Measurements from ENCODE around the gene SCPEP1.

DNA sequence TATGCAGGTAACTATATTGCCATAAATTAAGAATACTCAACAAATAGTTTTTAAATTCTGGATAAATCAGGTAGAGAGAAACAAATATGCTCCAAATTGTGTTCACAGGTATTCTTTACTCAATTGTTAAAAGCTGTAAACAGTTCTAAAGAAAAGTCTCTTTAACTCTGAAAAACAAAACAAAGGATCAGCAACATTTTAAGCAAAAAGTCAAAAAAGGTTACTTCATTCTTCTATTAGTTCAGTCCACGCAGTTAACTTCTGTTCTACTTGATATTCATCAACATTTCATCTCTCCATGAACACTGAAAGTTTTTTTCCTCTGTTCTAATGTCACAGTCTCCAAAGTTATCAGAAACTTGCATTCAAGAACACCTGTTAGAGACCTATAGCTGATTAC, 47.9 kb downstream of the SCPEP1 start:
- TF ChIP-seq, protein P1, sequence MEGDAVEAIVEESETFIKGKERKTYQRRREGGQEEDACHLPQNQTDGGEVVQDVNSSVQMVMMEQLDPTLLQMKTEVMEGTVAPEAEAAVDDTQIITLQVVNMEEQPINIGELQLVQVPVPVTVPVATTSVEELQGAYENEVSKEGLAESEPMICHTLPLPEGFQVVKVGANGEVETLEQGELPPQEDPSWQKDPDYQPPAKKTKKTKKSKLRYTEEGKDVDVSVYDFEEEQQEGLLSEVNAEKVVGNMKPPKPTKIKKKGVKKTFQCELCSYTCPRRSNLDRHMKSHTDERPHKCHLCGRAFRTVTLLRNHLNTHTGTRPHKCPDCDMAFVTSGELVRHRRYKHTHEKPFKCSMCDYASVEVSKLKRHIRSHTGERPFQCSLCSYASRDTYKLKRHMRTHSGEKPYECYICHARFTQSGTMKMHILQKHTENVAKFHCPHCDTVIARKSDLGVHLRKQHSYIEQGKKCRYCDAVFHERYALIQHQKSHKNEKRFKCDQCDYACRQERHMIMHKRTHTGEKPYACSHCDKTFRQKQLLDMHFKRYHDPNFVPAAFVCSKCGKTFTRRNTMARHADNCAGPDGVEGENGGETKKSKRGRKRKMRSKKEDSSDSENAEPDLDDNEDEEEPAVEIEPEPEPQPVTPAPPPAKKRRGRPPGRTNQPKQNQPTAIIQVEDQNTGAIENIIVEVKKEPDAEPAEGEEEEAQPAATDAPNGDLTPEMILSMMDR (IDR thresholded peaks at IDR 0.05 in 2 of 3, conservative IDR thresholded peaks at IDR 0.05 in 1 of 3; ENCODE audit: control insufficient read depth in 2 of 3, extremely low read depth in 1 of 3, insufficient read depth in 1 of 3, low read depth in 3 of 3, low read length in 3 of 3): no peak
- no peak for TF ChIP-seq CREM (IDR thresholded peaks at IDR 0.05; ENCODE audit: low read depth)
